Stimulated activated CD4-positive, alpha-beta T cell treated with anti-CD3 and anti-CD28 coated beads, Interleukin-15, amount 100 ng/mL, for 24 hours (primary cell): Measurements from ENCODE around the gene MSI1.

Experiments
- DNase-seq: peaks from one replicate; pipeline ENCODE4 v3.0.0-alpha.2; 2020

Gene MSI1

DNA sequence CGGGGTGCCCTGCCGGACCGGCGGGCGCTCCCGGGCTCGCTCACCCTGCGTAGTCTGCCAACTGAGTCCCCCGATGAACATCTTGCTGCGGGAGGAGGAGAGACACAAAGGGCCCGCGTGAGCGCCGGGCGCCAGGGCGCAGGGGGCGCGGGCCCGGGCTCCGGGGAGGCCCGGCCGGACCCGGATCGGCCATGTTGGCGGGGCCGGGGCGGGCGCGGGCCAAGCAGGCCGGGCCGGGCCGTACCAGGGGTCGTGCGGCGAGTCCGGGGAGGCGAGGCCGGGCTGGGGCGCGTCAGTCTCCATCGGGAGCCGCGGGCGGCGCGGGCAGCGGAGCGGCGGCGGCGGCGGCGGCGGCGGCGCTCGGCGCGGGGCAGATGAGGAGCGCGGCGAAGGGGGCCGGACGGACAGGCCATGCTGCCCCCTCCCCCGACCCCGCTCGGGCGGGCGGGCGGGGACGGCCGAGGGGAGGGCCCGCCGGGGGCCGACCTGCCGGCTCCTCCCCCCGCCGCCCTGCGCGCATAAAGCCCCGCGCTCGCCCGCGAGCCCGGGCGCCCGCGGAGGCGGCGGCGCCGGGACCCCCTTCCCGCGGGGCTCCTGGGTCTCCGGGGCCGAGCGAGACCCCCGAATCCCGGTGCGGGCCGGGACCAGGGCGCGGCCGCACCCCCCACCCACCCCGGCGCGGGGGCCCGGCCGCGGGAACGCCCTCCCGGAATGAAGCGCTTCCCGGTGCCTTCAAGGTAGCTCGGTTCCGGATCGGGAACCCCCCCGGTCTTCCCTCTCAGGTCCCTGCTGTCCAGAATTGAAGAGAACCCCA is at the start of gene MSI1:
Gene MSI1, minus strand, starts transcription at position 376 of the 814 bp plus-strand sequence. Its CDS starts 73 bp downstream, at position 303.
- peak; percentile 17 for DNase-seq

DNA sequence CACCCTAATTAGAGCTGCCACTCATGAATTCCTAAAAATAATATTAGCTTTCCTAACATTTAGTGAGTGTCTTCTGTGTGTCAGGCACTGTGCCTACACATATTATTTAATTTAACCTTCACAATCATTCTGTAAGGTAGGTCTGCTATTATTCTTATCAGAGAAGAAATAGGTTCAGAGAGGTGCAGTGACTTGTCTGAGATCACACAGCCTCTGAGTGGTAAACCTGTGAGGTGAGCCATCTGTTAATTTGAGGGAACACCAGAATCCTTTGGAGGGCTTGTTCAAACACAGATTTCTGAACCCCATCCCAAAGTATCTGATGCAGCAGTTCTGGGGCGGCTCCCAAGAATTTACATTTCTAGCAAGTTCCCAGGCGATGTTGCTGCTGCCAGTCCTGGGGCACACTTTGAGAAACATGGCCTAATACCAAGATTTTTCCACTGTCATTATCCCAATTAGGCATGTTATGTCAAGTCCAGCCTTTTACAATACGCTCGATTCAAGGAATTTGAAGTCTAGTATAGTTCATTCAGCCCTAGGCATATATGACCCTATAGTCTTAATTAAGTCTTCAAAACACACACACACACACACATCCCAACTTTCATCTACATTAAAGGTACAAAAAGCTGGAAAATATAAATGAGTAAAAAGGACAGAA is 49.1 kb upstream of the MSI1 start:
- DNase-seq, result no peak

DNA sequence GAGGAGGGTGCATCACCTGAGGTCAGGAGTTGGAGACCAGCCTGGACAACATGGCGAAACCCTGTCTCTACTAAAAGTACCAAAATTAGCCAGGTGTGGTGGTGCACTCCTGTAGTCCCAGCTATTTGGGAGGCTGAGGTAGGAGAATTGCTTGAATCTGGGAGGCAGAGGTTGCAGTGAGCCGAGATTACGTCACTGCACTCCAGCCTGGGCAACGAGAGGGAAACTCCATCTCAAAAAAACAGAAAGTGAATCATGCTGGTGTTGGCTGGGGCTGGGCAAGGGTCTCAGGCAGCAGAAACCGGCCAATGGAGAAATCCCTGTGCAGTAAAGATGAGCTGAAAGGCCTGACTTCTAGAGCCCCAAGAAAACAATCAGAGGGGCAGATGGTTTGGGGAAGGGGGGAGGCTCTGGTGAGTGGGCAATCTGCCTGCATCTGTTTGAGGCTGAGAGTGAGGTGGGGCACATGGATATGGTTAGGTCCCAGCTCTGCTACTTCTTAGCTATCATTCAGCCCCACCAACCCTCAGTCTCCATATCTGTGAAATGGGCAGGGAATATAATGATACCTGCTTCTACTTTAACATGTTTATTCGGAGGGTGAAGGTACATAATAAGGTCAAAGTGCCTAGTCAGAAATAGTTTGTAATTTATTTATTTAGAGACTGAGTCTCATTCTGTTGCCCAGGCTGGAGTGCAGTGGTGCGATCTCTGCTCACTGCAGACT is 47.7 kb upstream of the MSI1 start:
- DNase-seq, result no peak

DNA sequence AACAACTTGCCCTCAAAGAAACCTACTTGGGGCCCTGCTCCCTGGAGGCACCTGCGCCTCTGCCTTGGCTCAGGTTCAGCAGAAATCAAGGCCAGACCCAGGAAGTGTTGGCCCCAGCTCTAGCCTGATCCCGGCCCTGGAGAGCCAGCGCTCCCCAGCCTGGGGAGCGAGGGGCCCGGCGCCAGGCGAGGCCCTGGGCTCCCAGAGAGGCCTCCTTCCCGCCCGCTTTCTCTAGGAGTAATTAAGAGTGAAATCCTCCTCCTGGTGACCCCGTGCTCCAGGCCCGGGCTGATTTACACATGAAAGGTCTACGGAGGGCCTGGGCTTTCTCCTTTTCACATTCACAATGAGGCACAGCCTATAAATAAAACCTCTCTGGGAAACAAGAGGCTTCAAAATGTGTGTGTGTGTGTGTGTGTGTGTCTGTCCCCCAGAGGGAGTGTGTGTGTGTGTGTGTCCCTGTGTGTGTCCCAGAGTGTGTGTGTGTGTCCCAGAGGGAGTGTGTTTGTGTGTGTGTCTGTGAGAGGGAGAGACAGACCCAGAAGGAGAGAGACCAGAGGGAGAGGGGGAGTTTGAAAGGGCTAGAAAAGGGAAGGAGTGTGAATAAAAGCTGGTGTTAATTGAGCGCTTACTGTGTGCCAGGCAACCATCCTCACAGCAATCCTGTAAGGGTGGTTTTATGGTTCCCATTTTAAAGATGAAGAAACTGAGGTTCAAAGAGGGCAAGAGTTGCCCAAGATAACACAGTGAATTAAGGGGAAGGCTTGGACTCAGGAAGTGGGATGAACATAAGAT is 45.1 kb upstream of the MSI1 start:
- no peak for DNase-seq

DNA sequence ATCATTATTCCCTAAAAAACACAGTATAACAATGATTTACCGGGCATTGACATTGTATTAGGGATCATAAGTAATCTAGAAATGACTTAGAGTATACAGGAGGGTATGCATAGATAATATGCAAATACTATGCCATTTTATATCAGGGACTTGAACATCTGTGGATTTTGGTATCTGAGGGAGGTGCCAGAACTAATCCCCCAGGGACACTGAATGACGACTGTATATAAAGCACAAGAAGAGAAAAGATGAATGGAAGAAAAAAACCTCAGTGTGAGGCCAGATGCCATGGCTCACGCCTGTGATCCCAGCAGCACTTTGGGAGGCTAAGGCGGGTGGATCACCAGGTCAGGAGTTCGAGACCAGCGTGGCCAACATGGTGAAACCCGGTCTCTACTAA is 43.5 kb upstream of the MSI1 start:
- no peak for DNase-seq

DNA sequence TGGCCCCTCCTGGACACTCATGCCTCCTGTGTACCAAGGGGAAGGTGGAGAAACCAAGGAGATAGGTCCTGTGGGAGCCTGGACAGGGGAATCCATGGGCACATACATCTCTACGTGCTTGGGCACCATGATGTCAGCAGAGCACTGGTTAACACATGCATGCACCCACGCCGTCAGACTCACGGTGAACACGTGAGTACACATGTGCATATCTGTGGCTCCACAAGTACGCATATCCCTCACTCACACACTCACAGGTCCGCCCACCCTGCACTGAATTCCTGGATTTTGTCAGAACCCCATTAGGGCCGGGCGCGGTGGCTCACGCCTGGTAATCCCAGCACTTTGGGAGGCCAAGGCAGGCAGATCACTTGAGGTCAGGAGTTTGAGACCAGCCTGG is 39.8 kb upstream of the MSI1 start:
- DNase-seq, result no peak

DNA sequence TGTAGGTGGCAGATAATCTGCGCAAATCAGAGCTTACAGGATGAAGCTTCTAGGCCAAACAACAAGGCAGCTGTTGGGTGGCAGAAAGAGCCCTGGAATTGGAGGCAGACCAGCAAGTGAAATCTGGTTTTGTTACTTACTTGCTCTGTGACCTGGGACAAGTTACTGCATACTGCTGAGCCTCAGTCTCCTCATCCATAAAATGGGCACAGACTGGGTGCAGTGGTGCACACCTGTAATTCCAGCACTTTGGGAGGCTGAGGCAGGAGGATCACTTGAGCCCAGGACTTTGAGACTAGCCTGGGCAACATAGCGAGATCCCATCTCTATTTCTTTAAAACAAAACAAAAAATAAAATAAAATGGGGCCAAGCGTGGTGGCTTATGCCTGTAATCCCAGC is 37.6 kb upstream of the MSI1 start:
- DNase-seq, result no peak

DNA sequence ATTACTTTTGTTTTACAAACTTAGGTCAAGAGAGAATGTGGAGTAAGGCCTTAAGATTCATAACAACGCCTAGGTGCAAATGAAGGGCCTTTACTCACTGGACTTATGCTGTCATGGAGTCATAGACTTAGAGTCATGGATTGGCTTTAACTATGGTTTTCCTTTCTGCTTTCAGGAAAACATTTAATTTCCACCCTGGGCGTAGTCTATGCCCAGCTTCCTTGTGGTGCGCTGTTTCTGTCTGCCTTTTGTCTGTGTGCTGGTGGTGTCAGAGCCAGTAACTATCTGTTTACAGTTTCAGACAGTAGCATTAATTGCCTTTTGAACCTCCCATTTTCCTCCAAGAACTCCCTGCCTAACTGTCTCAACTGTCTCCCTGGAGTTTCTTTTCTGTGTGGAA is 37.1 kb upstream of the MSI1 start:
- DNase-seq, result no peak

DNA sequence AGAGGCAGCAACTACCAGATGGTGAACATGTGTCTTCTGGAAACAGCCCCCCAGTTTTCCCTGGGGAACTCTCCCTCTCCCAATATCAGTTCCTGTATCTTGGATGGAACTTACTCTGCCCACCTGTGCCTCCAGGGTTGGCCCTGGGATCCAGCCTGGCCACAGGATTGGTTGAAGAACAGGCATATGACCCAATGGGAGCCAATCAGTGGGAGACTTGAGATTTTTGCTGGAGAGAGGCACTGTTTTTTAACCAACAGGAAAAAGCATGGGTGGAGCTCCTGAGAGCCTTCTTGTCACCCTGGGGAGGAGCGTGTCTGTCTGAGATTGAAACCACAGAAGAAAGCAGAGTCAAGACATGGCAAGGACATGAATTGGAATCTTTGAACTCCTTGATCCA is 35.3 kb upstream of the MSI1 start:
- DNase-seq, result no peak

DNA sequence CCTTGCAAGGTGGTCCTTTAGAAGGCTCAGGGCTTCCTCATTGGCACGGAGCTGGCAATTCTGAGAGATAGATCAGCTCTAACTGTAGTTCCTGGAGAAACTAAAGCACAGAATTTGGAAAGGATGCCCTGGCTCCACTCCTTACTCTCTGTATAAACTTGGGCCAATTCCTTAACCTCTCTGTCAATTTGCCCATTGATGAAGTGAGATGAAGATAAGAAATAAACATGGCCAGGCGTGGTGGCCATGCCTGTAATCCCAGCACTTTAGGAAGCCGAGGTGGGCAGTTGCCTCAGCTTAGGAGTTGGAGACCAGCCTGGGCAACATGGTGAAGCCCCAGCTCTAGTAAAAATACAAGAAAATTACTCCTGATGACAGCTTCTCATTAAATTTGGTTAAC is 34.9 kb upstream of the MSI1 start:
- no peak for DNase-seq

DNA sequence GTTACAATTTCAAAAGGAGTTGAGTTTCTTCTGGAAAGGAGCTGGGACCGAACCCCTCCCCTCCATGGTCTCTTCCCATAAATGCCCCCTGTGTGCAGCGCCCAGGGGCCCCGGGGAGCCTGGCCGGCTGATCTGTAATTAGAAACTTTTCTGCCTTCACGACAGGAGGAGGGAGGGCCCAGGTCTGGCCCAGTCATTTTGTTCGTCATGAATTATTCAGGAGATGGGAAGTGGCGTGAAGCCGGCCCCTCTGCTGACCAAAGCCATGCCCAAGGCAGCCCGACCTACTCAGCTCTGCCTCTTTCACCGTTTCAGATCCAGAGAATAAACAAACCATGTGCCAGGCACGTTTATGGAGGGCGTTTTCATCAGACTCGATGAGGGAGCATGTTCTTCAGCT is 33.3 kb upstream of the MSI1 start:
- no peak for DNase-seq

DNA sequence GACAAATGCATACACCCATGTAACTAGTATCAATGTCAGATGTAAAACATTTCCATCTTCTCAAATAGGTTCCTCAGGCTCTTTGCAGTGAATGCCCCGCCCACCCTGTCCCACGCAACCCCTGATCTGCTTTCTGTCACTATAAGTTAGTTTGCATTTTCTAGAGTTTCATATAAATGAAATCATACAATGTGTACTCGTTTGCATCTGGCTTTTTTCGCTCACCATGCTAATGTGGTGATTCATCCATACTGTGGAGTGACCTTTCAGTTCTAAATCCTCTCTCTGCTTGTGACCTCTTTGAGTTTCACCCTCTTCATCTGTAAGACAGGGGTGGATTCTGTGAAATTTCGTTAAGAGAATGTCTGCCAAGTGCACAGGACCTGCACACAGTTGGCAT is 30.6 kb upstream of the MSI1 start:
- peak; percentile 11 for DNase-seq

DNA sequence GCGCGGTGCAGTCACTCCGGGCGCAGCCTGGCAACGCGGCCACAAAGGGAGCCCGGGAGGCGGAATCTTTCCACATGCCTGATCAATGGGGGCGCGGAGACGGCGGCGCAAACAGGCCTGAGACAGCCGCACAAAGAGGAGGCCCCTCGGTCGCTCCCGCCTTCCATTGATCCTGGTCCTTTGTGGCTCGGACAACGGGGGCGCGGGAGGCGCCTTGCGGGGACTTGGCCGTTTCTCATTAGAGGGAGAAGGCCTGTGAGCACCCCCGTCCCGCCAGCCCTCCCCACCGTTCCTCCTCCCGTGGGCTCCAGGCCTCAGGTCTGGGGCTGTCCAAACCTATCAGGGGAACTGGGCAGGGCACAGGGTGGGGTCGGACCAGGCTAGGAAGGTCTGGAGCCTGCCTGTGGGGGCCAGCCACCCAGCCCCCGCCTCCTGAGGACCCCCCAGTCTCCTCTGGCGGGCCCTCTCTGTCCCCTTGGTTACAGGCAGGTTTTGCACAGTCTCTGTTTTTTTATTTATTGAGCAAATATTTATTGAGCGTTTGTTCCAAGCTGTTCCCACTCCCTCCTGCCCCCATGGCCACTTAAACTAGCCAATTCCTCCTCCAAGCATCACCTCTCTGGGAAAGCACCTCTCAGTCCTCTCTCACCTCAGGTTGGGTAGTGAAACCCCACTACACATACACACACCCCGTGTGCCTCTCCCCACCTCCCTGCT is 29.0 kb upstream of the MSI1 start:
- no peak for DNase-seq

DNA sequence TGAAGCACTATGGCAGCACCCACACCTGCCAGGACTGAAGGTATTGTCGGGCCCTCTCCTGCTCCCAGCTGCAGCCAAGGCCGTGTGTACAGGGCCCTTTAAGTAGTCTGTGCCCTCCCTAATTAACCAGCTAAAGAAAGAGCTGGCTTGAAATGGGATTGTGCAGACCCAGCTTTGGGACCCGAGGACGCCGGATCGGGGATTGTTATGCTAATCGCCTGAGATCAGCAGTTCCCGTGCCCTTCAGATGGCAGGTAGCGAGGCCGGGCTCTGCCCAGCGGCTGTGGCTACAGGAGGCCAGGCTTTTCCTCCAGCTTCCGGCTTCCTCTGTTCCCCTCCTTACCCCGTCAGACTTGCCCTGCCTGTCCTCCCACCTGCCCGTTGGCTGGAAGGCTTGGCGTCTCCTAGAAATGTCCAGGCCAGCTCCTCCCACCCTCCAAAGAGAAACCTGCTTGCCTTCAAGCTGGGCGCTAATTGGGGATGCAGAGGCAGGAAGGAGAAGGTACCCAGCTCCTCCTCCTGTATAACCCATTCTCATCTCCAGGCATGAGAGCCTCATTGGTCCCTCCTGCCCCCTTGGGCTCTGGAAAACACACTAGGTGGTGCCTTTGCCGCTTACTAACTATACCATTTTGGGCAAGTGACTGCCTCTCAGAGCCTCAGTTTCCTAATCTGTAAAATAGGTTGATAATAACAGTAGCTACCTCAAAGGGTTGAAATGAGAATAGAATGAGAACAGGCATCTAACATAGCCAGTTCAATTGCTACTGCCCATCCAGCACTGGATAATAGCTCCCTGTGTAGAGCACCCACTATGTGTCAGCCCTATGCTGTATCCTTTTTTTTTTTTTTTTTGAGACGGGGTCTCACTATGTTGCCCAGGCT is 25.8 kb upstream of the MSI1 start:
- DNase-seq, result no peak

DNA sequence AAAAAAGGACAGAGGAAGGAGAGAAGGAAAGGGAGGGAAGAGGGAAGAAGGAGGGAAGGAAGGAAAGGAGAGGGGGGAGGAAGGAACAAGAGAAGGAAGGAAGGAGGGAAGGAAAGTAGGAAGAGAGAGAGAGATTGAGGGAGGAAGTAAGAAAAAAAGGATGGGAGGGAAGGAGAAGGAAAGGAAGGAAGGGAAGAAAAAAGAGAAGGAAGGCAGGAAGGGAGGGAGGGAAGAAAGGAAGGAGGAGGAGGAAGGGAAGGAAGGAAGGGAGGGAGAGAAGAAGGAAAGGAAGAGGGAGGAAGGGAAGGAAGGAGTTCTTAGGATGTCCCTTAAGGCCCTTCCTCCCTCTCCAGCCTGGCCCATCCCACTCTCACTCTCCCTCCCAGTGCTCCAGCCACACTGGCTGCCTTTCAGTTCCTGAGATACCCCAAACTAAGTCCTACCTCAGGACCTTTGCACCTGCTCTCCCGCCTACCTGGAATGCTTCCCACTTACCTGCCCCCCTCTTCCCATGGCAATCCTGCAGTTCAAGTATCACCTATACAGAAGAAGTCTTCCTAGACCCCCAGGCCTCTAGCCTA is 21.7 kb upstream of the MSI1 start:
- DNase-seq, result no peak

DNA sequence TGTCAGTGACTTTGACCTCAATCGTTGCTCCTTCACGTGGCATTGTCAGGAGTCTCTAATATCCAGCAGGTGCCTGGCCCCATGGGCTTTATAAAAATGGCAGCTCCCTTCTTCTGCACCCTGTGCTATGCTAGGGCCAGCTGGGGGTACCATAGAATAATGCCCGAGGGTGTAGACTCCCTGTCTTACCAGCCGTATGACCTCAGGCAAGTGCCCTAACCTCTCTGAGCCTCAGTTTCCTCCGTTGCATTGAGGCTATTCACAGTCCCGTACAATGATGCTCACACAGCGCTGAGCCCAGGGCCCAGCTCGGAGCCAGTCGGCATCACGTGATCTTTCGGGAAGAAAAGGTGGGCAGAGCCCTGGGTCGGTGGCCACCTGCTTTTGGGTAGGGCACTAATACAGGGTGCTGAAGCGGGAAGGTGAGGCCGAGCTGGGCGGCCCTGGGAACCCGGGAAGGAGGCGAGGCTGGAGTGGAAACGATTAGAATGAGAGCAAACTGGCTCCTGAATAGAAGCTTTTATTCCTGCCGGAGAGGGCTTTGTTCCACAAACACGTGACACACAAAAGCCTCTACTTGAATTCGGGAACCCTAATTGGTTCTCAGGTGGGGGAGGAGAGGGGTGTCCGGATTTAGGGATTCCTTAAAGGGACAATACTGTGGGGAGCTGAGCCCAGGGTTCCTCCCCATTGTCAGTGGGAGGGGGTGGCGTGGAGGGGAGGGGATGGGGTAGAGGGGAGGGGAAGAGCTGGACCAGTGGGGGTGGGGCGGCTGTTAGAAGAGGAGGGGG is 19.9 kb upstream of the MSI1 start:
- no peak for DNase-seq

DNA sequence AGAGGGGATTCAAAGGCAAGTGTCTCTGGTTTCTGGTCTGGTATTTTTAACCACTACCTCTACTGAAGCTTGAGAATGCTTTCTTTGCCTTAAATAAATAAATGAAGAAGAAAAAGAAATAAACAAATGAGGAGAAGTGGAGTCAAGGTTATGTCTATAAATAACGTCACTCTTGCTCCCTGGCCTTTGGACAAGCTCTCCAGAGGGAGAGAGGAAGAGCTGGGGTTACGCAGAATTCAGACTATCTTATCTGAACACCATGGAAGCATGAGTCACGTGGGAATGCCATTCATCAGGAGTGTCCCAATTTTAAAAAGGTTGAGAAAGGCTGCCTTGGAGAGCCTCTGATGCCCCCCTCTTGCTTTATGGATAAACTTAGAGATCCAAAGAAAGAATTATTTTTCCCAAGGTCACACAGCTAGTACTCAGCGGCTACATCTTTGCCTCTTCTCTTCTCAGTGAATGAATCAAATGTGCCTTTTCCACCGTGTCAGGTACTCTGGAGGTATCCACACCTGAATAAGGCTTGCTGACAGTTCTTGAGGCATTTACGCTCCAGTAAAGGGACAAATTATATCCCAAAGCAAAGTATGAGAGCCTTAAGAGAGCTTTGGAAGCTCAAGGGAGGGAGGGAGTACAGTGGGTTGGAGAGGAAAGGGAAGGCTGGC is 12.9 kb upstream of the MSI1 start:
- DNase-seq, result no peak

DNA sequence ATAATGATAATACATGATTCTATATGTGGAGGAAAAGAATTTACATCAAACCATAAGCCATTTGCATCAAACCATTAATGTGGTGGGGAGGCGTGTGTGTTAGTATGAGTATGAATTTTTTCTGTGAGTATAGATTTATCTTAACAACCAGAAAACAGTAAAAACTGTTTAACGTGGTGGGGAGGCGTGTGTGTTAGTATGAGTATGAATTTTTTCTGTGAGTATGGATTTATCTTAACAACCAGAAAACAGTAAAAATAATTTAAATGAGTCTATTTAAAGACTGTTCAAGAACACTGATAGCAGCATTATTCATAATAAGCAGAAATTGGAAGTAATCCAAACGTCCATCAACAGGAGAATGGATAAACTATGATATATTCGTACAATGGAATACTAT is 9.1 kb upstream of the MSI1 start:
- no peak for DNase-seq

DNA sequence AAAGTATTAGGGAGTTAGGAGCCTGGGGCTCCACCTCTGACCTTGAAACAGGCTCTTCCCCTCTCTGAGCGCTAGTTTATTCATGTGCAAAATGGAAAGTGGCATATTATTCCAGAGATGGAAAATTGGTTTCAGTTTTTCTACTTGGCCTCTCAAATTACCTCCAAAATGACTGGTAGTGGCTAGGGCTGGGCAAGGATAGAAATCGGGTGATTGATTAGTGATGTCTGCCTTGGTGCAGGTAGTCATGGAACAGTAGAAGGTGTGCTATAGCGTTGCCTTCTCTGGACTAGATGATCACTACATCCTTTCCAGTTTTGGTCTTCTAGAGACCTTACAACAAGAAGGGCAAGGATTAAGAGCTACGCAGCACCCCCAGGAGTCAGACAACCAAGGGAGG is 8.6 kb upstream of the MSI1 start:
- DNase-seq, result no peak
